Measurements from ENCODE around the gene MRPS24.

Gene MRPS24

DNA sequence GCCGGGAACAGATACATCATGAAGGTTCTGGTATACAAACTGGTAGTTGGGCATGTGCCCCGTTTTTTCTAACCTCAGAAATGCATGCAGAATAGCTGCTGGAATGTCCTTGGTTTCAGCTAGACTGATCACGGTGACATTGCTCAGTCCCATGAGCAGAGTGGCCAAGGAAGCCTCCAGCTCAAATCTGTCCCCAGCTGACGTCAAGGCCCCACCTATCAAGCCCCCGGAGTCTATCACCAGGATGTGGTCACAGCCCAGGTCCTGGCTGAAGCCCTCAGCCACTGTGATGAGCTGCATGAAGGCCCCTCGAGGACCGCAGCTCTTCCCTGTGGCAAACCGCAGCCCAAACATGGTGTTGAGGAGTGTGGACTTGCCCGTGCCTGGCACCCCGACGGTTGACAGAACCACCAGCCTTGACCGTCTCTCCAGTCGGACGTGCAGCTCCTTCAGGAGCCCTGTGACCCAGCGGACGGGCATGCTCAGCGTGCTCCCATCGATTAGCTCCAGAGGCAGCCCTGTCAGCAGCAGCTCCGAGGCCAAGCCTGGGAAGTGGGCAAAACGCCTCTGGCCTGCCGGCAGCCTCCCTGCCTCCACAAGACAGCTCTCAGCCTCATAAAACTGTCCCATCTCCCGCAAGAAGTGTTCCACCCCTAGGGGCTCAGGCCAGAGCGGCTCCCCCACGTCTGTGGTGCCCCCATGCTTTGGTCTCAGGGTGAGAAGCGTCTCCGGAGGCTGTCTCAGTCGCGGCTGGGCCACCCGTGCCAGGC, 7.8 kb upstream of the MRPS24 start:
- DNase-seq, result no peak

DNA sequence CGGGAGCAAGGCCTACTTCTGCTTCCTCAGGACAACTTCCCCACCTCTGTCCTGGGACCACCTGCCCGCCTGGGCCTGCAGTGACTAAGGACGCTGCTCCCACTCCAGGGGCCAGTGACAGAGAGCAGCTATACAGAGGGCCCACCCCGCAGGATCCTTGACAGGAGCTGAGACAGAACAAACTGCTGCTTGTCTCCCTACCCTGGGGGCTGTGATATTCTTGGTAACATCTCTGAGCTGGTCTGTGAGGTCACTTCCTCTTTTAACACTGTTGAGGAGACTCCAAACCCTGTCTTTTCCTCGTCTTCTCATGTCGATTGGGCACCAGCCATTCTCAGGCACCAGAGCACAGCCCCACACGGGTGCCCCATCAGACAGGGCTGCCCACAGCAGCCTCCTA, 6.9 kb upstream of the MRPS24 start:
- DNase-seq, result no peak

DNA sequence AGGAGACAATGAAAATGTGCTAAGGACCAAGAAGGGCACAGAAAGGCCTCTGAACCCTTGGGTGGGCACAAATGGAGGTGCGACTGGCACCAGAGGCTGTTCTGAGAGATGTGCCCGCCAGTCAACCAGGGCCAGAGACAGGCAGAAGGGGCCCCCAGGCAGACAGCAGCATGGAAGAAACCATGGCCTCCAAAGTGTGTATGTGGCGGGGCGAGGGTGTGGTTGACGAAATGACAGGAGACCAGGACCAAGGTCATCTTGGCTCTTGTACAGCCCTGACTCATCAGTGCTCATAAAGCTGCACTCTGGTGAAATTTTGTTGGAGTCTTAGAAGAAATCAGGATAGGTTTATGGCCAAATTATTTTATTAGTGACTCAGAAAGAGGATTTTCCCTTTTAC, 4.0 kb upstream of the MRPS24 start:
- peak; percentile 6 for DNase-seq

DNA sequence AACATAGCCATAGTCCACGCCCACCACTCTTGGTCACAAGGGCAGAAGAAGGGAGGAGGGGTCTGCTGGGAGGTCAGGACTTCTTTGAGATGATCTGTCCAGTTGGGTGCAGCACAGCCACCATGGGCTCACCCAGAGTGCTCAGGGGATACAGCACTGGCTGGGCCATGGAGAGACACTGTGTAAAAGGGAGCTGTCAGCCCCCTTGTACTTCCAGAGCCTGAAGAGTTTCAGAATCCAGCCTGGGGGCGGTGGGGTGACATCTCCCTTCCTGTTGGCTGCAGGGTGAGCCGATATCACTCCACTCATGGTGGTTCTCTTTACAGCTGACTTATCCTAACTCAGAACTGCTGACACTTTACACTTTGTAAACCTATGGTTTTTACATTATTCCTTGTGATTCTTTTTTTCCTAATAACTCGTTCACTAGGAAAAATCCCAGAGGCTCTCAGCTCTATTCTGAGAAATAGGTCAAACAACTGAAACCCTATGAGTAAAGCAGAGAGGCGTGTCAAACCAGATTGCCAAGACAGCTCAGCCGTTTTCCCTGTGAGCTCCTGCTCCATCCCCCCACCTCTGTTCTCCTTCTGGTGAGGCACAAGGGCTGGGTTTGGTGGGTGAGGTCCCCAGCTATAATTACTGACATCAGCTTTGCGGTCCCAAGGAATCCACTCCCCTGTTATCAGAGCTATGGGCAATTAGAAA, 3.2 kb upstream of the MRPS24 start:
- peak; percentile 69 for DNase-seq

DNA sequence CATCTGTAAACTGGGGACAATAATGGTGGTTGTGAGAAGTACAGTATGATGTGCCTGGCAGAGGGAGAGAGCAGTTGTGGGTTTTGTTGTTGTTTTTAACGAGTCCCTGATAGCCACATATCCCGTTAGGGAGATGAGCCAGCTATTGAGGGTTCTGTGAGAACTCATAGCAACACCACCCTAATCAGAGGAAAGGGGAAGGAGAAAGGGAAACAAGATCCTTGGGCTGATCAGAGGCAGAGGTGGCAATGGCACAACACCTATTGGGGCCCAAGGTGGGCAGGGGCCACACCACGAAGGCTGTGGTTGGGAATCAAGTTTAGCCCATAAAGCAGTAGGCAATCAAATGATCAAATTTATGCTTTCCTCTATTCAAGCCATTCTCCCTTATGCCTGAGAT, 1.7 kb upstream of the MRPS24 start:
- no peak for DNase-seq

DNA sequence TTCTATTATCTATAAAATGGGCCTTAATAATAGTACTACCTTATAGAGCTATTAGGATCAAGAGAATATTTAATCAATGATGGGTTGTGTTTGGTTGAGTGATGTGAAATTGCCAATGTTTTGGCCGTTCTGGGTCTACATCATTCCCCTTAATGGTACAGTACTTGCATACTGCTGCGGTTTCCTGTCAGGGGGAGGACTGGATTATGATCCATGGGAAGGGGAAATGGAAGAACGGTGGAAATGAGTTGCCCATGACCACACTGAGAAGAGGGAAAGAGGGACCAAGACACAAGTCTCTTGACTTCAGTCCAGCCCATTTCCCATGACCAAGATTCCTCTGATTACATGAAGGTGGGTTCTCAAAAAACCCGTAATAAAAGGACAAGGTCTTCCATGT, 999 bp upstream of the MRPS24 start:
- peak; percentile 6 for DNase-seq

DNA sequence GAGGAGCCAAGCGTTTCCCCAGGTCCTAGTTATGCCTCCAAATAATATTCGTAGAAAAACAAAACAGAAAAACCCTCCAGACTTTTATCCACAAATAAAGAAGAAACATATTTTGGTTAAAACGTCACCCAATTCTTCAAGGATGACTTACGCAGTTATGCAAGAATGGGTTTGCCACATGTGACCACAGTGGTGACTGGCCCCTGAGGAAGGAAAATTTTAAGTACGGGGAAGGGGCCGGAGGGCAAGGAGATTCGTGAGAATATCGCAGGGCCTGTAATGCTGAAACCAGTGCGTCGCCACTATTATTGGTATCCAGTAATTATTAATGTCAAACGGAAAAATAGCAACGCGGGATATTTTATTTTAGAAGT, 537 bp upstream of the MRPS24 start:
- no peak for DNase-seq

DNA sequence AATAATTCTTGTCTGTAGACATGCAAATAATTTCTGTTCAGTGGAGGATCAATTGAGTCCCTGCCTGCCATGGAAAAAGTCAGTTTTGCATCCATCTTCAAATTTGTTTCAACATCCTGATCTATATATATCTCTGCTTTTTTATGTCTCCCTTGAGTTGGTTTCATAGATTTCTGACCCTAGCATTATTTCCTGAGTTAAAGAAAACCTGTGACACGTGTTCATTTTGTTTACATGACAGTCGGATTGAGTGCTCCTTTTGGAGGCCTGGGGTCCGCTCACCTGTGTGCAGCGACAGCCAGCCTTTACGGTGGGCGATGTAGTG, 674 bp downstream of the MRPS24 start:
- DNase-seq, result no peak

DNA sequence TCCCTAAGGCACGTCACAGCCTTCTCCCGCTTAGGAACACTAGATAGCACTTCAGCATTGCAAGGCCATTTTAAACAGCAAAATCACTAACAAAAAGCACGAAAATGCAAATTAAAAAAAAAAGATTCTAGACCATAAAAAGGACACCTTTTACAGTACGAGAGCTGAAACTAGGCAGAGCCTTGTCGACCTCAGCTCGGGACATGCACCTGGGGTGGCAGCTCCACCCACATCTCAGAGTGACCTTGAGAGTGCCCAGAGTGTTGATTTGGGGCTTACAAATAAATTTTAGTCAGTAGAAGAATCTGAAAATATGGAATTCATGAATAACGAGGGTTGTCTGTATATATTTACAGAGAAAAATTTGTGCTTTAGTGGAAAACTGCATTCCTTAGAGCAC, 1.1 kb downstream of the MRPS24 start:
- no peak for DNase-seq

DNA sequence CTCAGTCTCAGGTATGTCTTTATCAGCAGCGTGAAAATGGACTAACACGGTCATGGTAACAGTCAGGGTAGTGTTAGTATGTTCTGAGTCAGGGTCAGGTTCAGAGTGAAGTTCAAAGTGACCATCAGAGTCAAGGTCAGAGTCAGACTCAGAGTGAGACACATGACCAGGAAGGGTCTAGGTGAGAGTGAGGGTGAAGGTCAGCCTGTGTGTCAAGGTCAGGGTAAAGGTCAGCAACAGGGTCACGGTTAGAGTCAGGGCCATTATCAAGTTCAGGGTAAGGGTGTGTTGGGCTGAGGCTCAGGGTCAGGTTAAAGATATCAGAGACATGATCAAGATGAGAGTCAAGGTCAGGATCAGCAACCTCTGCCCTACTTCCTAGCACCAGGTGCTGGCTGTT, 4.0 kb downstream of the MRPS24 start:
- no peak for DNase-seq

DNA sequence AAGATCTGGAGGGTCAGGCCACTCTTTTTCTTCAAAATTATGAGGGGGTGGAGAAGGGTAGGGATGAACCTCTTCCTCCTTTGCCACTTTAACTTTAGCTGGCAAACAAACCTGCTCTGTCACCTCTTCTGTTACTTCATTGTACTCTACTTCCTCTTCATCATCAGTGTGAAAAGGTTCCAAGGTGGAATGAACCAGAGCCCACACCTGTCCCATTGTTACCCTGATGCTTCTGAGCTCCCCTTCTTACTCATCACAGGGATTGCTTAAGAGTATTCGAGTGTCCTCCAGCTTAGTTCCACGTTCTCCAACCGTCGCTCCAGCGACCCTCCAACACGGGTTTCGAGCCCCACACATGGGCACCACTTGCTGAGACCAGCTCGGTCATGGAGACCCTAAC, 5.2 kb downstream of the MRPS24 start:
- no peak for DNase-seq

DNA sequence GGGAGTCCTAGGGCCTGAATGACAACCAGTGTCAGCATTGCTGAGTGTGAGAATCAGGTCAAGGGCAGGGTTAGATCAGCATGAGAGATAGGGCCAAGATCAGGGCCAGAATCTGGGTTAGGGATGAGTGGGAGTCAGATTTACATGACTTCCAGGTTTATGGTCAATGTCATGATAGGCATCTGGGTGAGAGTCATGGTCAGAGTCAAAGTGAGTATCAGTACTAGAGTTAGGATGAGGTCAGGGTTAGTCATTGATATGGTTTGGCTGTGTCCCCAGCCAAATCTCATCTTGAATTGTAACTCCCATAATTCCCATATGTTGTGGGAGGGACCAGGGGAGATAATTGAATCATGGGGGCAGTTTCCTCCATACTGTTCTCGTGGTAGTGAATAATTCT, 12.3 kb downstream of the MRPS24 start:
- DNase-seq, result no peak

DNA sequence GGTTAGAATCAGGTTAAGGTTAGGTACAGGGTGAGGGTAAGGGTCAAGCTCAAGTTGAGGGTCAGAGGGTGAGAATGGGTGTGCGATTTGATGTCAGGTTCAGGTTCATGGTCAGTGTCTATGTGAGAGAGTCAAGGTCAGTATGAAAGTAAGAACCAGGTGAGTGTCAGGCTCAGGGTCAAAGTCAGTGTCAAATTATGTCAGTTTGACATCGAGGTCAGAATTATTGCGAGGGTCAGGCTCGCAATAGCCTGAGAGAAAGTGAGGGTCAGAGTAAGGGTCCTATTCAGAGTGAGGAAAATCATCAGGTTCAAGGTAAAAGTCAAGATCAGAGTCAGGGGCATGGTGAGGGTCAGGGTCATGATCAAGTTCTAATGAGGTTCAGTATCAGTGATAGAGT, 13.0 kb downstream of the MRPS24 start:
- no peak for DNase-seq

DNA sequence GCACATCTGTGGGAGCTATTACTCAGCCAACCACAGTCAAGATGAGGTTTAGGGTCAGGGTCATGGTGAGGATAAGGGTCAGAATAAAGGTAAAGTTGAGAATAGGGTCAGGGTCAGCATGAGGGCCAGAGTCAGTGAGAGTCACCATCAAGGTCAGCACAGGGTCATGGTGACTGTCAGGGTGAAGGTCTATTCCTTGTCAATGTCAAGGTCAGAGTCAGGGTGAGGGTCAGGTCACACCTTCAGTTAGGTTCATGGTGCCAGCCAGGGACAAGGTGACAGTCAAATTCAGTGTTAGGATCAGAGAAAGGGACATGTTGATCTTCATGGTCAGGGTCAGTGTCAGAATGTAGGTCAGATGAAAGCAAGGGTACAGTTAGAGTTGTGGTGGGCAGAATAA, 14.1 kb downstream of the MRPS24 start:
- DNase-seq, result no peak

DNA sequence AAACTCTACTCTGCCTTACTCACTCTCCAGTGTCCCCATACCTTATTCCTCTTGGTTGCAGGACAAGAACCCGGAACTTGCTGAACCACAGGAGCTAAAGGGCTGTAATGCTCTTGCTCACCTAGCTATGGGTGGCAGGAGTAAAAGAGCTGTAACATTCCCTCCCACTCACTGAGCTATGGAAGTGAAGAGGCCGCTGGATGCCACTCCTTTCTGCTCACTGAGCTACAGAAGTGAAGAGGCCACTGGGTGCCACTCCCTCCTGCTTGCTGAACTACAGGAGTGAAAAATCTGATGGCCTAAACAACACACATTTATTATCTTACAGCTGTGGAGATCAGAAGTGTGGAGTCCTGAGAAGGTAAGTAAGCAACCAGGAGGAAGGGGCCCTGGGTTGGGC, 17.5 kb downstream of the MRPS24 start:
- no peak for DNase-seq

DNA sequence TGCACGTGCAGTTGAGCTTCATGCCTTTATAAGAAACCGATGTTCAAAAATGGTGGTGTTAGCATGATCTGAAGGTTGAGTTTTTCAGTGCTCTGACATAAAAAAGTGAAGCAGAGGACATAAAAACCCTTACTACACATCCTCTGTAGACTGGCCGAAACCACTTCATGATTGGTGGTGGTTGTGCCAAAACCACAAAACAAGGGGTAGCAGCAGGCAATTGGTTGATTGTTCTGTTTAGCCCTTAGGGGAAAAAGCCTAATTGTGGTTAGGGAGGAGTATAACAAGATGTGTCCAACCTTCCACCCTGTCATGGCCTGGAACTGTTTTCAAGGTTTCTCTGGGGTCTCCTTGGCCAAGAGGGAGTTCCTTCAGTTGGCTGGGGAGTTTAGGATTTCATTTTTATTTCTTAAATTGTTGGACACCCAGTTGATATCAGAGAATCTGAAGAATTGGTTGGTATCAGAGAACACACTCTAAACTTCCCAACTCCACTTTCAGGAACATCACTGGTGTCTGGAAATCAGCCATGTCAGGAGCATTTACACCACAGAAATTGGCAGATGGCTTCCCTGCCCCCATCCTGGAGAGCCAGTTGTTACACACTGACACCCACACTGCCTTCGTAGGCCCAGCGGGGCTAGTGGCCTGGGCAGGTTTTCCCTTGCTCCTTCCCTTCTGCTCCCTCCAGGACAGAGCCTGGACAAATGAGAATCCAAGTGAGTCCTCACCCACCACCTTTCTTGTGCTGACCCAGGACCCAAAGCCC, 18.8 kb downstream of the MRPS24 start:
- no peak for DNase-seq

DNA sequence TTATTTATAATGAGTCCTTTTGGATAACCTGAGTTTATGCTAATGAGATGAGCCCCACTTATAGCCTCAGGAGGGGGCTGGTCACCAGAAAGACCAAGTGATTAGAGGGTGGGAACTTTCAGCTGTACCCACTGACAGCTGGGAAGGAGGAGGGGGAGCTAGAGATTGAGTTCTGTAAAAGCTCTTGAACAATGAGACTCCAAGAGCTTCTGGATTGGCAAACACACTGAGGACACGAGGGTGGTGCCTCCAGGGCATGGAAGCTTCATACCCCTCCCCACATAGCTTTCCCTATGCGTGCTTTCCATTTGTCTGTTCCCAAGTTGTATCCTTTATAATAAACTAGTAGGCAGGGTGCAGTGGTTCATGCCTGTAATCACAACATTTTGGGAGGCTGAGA, 20.3 kb downstream of the MRPS24 start:
- DNase-seq, result no peak

DNA sequence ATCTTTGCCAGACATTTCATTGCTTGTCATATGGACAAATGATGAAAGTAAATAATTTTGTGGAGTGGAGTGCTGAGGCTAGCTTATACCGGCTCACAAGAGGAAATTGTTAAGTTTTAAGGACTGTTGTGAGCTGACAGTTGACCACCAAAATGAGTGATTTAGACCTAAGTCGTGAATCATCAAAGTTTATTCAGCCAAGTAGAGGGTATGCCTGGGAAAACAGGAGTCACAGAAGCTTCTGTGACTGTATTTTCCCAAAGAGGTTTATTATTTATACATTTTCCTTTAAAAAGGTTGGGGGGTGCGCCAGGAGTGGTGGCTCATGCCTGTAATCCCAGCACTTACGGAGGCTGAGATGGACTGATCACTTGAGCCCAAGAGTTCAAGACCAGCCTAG, 21.8 kb downstream of the MRPS24 start:
- no peak for DNase-seq

DNA sequence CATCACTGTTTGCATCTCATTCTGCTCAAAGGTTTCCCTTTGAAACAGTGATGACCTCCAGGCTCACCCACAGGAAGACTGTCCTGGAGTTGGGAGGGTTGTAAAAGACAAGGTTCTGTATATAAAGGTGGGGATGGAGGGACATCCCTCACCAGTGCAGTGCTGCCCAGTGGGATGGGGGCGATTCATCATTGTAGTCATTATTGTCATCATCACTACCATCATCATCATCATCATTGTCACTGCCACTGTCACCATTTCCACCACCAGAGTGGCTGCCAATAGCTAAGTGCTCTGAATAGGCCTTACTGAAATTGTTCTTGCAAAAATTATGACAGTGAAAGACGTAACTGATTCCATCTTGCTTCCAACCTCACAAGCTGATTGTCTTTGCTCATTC, 24.7 kb downstream of the MRPS24 start:
- no peak for DNase-seq

DNA sequence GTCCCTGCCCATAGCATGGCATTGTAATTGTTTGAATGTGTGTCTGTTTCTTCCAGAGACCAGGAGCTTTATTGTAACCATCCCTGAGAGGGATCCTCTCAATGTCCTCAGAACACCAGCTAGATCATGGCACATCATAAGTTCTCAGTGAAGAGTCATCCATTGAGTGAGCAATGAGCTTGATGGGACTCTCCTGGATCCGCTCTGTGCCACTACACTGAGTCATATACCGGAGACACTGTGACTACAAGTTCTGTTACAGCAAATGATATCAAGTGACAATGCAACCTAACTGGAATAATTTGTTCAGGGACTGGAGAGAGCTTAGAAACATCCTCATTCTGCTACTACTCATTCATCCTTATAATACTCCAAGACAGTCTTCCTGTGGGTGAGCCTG, 25.1 kb downstream of the MRPS24 start:
- DNase-seq, result no peak

DNA sequence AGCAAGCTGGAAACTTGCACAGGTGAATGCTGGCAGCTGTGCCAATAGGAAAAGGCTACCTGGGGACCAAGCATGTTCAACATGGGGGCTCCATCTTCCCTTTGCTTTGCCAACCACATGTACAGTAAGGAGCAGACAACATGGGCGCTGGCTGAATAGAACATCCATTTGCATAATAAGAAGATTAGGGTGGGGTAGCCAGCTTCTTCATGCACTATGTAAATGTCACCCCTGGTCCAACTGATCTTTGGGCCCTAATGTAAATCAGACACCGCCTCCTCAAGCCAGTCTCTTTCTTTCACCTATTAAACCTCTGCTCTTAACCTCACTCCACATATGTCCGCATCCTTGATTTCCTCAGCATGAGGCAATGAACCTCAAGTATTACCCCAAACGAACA, 26.0 kb downstream of the MRPS24 start:
- no peak for DNase-seq

DNA sequence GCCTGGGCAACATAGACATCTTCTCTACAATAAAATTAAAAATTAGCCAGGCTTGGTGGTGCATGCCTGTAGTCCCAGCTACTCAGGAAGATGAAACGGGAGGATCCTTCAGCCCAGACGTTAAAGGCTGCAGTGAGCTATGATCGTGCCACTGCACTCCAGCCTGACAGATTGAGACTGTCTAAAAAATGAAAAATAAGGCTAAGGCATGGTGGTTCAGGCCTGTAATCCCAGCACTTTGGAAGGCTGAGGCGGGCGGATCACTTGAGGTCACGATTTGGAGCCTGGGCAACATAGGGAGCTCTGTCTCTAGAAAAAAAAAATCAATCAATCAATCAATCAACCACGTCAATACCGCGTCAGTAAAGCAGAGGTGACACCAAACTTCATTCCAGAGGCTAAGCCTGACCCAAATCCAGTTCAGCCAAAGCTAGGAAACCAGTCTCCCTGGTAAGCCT, 31.1 kb downstream of the MRPS24 start:
- no peak for DNase-seq

DNA sequence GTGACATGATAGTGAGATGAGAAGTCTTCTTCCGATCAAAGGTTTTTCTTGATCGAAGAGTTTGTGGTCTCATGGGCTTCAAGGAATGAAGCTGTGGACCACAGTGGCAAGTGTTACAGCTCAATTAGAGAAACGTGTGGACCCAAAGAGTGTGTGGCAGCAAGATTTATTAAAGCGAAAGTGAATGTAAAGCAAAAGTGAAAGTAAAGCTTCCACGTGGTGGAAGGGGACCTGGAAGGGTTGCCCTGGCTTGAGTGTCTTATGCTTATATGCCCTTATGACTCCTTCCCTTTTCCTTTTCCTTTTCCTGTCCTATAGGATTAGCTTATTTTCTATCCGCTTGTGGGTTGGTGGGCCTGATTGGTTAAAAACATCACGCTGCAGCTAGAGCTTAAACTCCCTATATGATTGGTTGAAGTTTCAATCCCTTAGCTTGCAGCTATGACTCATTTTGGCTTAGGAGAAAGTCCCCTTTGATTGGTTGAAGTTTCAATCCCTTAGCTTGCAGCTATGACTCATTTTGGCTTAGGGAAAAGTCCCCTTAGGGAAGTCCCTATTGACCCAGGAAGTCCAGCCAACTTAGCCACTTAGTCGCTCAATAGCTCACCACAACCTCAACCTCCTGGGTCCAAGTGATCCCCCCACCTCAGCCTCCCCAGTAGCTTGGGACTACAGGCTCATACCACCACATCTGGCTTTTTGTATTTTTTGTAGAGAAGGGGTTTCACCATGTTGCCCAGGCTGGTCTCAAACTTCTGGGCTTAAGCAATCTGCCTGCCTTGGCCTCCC, 34.7 kb downstream of the MRPS24 start:
- no peak for DNase-seq

All from eye (tissue), 1 donor.